Liver (tissue), 9 donors: ENCODE measurements around the gene OR2AG1. TPM values are rescaled to one million over a fixed set of nuclear protein-coding genes. Genes with fewer than 3 reads are reported as not detected.

Experiments used
- DNase-seq: peaks from one replicate; pipeline ENCODE4 v3.0.0-alpha.2; 2017; ENCODE audit warnings: low spot score
- H3K27ac ChIP-seq, 2 donors: one replicate each; pipeline ENCODE4 v1.7.0; 2013; ENCODE audit warnings: inconsistent platforms in 2 of 2, low read length in 2 of 2, control low read depth in 1 of 2, low read depth in 1 of 2, mild to moderate bottlenecking in 1 of 2
- H3K27me3 ChIP-seq, 4 donors: one replicate each; pipeline versions ENCODE4 v1.6.1 to v1.7.0; 2013; ENCODE audit warnings: low read length in 3 of 4, inconsistent platforms in 1 of 4, mild to moderate bottlenecking in 1 of 4, moderate library complexity in 1 of 4; ENCODE audit not compliant: control insufficient read depth in 4 of 4, insufficient read depth in 4 of 4
- H3K36me3 ChIP-seq, 4 donors: one replicate each; pipeline versions ENCODE4 v1.6.1 to v1.7.0; 2013; ENCODE audit warnings: low read length in 3 of 4, mild to moderate bottlenecking in 3 of 4, low read depth in 1 of 4, moderate library complexity in 1 of 4; ENCODE audit not compliant: control insufficient read depth in 4 of 4, insufficient read depth in 3 of 4
- H3K4me1 ChIP-seq, 4 donors: one replicate each; pipeline versions ENCODE4 v1.6.1 to v1.7.0; 2013; ENCODE audit warnings: low read length in 3 of 4, mild to moderate bottlenecking in 3 of 4, moderate library complexity in 1 of 4; ENCODE audit not compliant: control insufficient read depth in 4 of 4, insufficient read depth in 4 of 4
- H3K4me3 ChIP-seq, 3 donors: one replicate each; pipeline versions ENCODE4 v1.6.1 to v1.7.0; 2013; ENCODE audit warnings: low read length in 3 of 3, control low read depth in 1 of 3, low read depth in 1 of 3, mild to moderate bottlenecking in 1 of 3
- H3K9ac ChIP-seq, 2 donors: one replicate each; pipeline ENCODE4 v1.7.0; 2013; ENCODE audit warnings: low read length in 2 of 2, mild to moderate bottlenecking in 2 of 2, moderate library complexity in 2 of 2, control low read depth in 1 of 2, low read depth in 1 of 2
- H3K9me3 ChIP-seq, 4 donors: one replicate each; pipeline versions ENCODE4 v1.6.1 to v1.7.0; 2013; ENCODE audit warnings: low read length in 3 of 4; ENCODE audit not compliant: control insufficient read depth in 4 of 4
- EGR1 ChIP-seq, 2 donors: IDR thresholded peaks; 2 replicates each; pipeline ENCODE4 v1.6.1; 2016 to 2018; ENCODE audit warnings: antibody characterized with exemption in 2 of 2, low read depth in 2 of 2
- GABPA ChIP-seq, 2 donors: IDR thresholded peaks in 1 of 2; conservative IDR thresholded peaks in 1 of 2; 2 replicates each; pipeline ENCODE4 v1.6.1; 2016; ENCODE audit warnings: antibody characterized with exemption in 2 of 2, mild to moderate bottlenecking in 1 of 2, moderate library complexity in 1 of 2
- HNF4G ChIP-seq: IDR thresholded peaks from 2 replicates; pipeline ENCODE4 v1.6.1; 2016; ENCODE audit warnings: antibody characterized with exemption
- JUND ChIP-seq, 2 donors: IDR thresholded peaks; 2 replicates each; pipeline ENCODE4 v1.6.1; 2016; ENCODE audit warnings: antibody characterized with exemption in 2 of 2
- NR2F2 ChIP-seq: IDR thresholded peaks from 2 replicates; pipeline ENCODE4 v1.6.1; 2016; ENCODE audit warnings: antibody characterized with exemption
- RAD21 ChIP-seq, 2 donors: IDR thresholded peaks; 2 replicates each; pipeline ENCODE4 v1.6.1; 2016; ENCODE audit warnings: antibody characterized with exemption in 2 of 2, mild to moderate bottlenecking in 2 of 2
- RXRA ChIP-seq, 2 donors: IDR thresholded peaks; 2 replicates each; pipeline ENCODE4 v1.6.1; 2017 to 2018; ENCODE audit warnings: antibody characterized with exemption in 2 of 2, mild to moderate bottlenecking in 1 of 2
- SP1 ChIP-seq: IDR thresholded peaks from 2 replicates; pipeline ENCODE4 v1.6.1; 2018; ENCODE audit warnings: antibody characterized with exemption, mild to moderate bottlenecking
- TAF1 ChIP-seq: conservative IDR thresholded peaks from 2 replicates; pipeline ENCODE4 v1.6.1; 2016; ENCODE audit warnings: antibody characterized with exemption, mild to moderate bottlenecking
- WGBS: extraction: QIAGEN DNeasy Blood & Tissue Kit; methylation state at CpG from one replicate; pipeline ENCODE4 v1.1.7; 2013; 5-methylcytosine and 5-hydroxymethylcytosine counted together
- polyA plus RNA-seq, 2 donors: library from polyadenylated mRNA; stranded (reverse) in 1 of 2; unstranded in 1 of 2; fragments of 200-250 nt in 1 of 2; fragments of >200 nt in 1 of 2; fragmentation: Nextera tagmentation in 1 of 2; extraction: Ambion mirVana in 1 of 2; gene quantifications; one replicate each; pipeline versions ENCODE4 v1.2.1 to v1.2.3, GENCODE V29; 2013 to 2015
- total RNA-seq, 2 donors: library from RNA; depleted of rRNA; stranded (reverse); fragments of >200 nt; gene quantifications; one replicate each; pipeline ENCODE4 v1.2.3, GENCODE V29; 2014
- TF ChIP-seq, protein P1 (sequence below): IDR thresholded peaks from 2 replicates; pipeline ENCODE4 v1.6.1; 2016; ENCODE audit warnings: antibody characterized with exemption, mild to moderate bottlenecking
- TF ChIP-seq, protein P2 (sequence below): IDR thresholded peaks from 2 replicates; pipeline ENCODE4 v1.6.1; 2016; ENCODE audit warnings: antibody characterized with exemption
- TF ChIP-seq, protein P3 (sequence below): fragments of 150-350 bp; IDR thresholded peaks from 2 replicates; pipeline ENCODE4 v1.5.1; 2017; ENCODE audit warnings: improper control_type of control experiment, low read depth, low read length; ENCODE audit not compliant: missing input control
- donor health status: healthy.
- donor health status: healthy.
- donor health status: healthy.
- donor health status: healthy.
- donor health status: healthy.

Gene OR2AG1
- total and polyA plus RNA-seq, 4 donors, result not detected

DNA sequence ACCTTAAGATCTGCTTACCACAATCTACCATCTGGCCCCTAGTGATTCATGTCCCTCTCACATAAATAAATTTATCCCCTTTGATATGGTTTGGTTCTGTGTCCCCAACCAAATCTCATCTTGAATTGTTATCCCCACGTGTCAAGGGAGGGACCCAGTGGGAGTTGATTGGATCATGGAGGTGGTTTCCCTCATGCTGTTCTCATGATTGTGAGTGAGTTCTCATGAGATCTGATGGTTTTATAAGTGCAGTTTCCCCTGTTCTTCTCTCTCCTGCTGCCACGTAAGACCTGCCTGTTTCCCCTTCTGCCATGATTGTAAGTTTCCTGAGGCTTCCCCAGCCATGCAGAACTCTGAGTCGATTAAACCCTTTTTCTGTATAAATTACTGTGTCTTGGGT is 48.2 kb upstream of the OR2AG1 start:
- no peaks in the 10 kb centered on the region for H3K36me3 ChIP-seq
- WGBS, result 74% methylated on average over 3 of the region's 3 CpGs
- H3K27ac ChIP-seq, result no peak overlapping the region
- no peak for DNase-seq
- H3K4me1 ChIP-seq, result no peaks in the 10 kb centered on the region
- H3K4me3 ChIP-seq, result no peak overlapping the region
- TF ChIP-seq, protein P1, sequence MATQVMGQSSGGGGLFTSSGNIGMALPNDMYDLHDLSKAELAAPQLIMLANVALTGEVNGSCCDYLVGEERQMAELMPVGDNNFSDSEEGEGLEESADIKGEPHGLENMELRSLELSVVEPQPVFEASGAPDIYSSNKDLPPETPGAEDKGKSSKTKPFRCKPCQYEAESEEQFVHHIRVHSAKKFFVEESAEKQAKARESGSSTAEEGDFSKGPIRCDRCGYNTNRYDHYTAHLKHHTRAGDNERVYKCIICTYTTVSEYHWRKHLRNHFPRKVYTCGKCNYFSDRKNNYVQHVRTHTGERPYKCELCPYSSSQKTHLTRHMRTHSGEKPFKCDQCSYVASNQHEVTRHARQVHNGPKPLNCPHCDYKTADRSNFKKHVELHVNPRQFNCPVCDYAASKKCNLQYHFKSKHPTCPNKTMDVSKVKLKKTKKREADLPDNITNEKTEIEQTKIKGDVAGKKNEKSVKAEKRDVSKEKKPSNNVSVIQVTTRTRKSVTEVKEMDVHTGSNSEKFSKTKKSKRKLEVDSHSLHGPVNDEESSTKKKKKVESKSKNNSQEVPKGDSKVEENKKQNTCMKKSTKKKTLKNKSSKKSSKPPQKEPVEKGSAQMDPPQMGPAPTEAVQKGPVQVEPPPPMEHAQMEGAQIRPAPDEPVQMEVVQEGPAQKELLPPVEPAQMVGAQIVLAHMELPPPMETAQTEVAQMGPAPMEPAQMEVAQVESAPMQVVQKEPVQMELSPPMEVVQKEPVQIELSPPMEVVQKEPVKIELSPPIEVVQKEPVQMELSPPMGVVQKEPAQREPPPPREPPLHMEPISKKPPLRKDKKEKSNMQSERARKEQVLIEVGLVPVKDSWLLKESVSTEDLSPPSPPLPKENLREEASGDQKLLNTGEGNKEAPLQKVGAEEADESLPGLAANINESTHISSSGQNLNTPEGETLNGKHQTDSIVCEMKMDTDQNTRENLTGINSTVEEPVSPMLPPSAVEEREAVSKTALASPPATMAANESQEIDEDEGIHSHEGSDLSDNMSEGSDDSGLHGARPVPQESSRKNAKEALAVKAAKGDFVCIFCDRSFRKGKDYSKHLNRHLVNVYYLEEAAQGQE, result no peak
- no peak for TF ChIP-seq TAF1
- TF ChIP-seq SP1, result no peak
- no peak for TF ChIP-seq NR2F2
- TF ChIP-seq RXRA (IDR thresholded peaks at IDR 0.05), result no peak
- no peak for TF ChIP-seq HNF4G
- TF ChIP-seq, protein P2, sequence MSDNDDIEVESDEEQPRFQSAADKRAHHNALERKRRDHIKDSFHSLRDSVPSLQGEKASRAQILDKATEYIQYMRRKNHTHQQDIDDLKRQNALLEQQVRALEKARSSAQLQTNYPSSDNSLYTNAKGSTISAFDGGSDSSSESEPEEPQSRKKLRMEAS, result no peak
- no peaks in the 10 kb centered on the region for H3K27me3 ChIP-seq
- no peak overlapping the region for H3K9ac ChIP-seq
- no peaks in the 10 kb centered on the region for H3K9me3 ChIP-seq

DNA sequence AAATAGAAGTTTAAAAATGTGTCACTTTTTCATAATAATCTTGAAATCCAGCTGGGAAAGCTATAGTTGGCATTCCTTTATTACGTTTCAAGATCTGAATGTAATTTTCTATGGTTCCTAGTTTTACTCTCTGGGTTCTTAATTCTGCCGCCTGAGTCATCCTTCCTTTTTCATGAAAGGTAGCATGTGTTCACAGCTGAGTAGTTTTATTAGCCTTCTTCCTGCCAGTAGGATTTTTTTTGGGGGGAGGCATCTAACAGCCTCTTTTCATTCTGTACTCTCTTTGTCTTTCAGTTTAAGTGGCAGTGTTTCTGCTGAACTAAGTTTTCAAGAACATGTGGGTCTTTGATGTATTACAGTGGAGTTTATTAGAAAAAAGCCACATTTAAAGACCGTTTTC is 47.5 kb upstream of the OR2AG1 start:
- WGBS, result 72% methylated on average over 3 of the region's 3 CpGs
- Histone ChIP-seq H3K36me3 (no peaks in the 10 kb centered on the region), H3K4me1 (no peaks in the 10 kb centered on the region), H3K9me3 (no peaks in the 10 kb centered on the region), H3K27ac (no peak overlapping the region), H3K9ac (no peak overlapping the region), H3K27me3 (no peaks in the 10 kb centered on the region), H3K4me3 (no peak overlapping the region)
- TF ChIP-seq JUND (IDR thresholded peaks at IDR 0.05), result no peak
- no peak for TF ChIP-seq NR2F2
- TF ChIP-seq EGR1 (IDR thresholded peaks at IDR 0.05; ENCODE audit: low read depth in 2 of 2), result no peak
- DNase-seq, result no peak

DNA sequence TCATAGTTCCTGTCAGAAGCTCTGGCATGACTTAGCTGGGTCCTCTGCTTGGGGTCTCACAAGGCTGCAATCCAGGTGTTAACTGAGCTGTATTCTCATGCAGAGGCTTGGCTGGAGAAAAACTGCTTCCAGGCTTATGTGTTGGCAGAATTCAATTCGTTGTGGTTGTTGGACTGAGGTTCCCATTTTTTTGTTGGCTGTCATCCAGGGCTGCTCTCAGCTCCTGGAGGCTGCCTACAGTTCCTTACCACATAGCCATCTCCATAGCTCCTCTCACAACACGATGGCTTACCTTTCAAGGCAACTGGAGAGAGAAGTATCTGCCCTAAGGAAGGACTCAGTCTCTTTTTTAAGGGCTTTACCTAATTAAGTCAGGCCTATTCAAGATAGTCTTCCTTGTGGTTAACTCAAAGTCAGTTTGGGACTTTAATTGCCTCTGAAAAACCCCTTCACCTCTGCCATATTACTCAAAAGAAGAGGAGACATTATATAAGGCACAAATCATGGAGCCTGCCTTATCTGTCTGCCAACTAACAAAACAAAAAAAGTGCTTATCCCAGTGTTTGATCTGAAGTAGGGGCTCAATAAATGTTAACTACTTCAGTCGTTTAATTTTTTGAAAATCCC is 46.2 kb upstream of the OR2AG1 start:
- no peak overlapping the region for H3K27ac ChIP-seq
- H3K4me3 ChIP-seq, result no peak overlapping the region
- TF ChIP-seq NR2F2, result no peak
- no peaks in the 10 kb centered on the region for H3K4me1 ChIP-seq
- no peaks in the 10 kb centered on the region for H3K27me3 ChIP-seq
- no peak overlapping the region for H3K9ac ChIP-seq
- H3K36me3 ChIP-seq, result no peaks in the 10 kb centered on the region
- no peak for DNase-seq
- 59% methylated on average over 3 of the region's 3 CpGs for WGBS
- no peaks in the 10 kb centered on the region for H3K9me3 ChIP-seq

DNA sequence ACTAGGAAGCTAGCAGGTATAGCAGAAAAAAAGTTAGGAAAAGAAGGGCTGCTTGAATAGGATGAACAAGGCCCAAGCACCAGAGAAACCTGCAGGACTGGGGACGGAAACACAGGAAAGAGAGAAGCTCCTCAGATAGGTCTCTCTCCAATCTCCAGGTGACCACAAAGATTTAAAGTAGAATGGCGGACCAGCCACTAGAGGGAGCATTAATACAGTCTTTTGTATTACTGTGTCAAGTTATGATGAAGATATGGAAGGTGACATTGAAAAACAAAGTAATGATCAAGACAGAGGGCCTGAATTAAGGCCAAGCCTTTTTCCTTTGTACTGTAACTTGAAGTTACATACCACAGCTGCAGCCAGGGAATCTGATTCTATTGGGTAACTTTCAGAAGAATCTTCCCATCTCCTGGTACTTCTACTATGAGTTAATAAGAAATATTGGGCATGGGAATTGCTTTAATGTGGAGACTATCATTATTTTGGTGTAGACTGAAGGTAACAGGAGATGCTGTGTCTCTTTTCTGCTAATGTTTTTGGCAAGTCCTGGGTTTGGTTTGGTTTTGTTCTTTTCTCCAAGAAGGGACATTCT is 44.9 kb upstream of the OR2AG1 start:
- Histone ChIP-seq H3K4me3 (no peak overlapping the region), H3K27me3 (no peaks in the 10 kb centered on the region), H3K27ac (no peak overlapping the region), H3K9ac (no peak overlapping the region), H3K36me3 (no peaks in the 10 kb centered on the region), H3K4me1 (no peaks in the 10 kb centered on the region), H3K9me3 (no peaks in the 10 kb centered on the region)
- WGBS, result 9% methylated on average over 2 of the region's 2 CpGs
- TF ChIP-seq GABPA (IDR thresholded peaks at IDR 0.05 in 1 of 2, conservative IDR thresholded peaks at IDR 0.05 in 1 of 2), result no peak
- TF ChIP-seq, protein P3, sequence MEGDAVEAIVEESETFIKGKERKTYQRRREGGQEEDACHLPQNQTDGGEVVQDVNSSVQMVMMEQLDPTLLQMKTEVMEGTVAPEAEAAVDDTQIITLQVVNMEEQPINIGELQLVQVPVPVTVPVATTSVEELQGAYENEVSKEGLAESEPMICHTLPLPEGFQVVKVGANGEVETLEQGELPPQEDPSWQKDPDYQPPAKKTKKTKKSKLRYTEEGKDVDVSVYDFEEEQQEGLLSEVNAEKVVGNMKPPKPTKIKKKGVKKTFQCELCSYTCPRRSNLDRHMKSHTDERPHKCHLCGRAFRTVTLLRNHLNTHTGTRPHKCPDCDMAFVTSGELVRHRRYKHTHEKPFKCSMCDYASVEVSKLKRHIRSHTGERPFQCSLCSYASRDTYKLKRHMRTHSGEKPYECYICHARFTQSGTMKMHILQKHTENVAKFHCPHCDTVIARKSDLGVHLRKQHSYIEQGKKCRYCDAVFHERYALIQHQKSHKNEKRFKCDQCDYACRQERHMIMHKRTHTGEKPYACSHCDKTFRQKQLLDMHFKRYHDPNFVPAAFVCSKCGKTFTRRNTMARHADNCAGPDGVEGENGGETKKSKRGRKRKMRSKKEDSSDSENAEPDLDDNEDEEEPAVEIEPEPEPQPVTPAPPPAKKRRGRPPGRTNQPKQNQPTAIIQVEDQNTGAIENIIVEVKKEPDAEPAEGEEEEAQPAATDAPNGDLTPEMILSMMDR, result peak; percentile 68
- peak; percentile 77 to 83 for TF ChIP-seq RAD21 (IDR thresholded peaks at IDR 0.05)
- TF ChIP-seq JUND (IDR thresholded peaks at IDR 0.05), result no peak
- peak; percentile 39 for DNase-seq
